Dermis microvascular lymphatic vessel endothelial cell (primary cell): ENCODE measurements around the gene PRKAG1. TPM values are rescaled to one million over a fixed set of nuclear protein-coding genes. Genes with fewer than 3 reads are reported as not detected.

Experiments used
- DNase-seq, 2 donors: peaks; one replicate each; pipeline versions ENCODE4 v3.0.0 to v3.0.0-alpha.2; 2010; ENCODE audit warnings: low read depth in 2 of 2
- total RNA-seq: library from RNA; depleted of rRNA; stranded (reverse); fragments of >200 nt; gene quantifications from 2 replicates; pipeline ENCODE4 v1.2.1, GENCODE V29; 2014

PRKAG1 gene
- total RNA-seq, 1 donor from 2014 or later: 37.4 TPM

GRCh38 chr12:48982397-48983080 lies 36.0 kb downstream of the PRKAG1 start:
- DNase-seq: no peak

- no peak for DNase-seq
Measured at GRCh38 chr12:48981757-48982157, 36.8 kb downstream of the PRKAG1 start.

GRCh38 chr12:48980953-48981756 lies 37.4 kb downstream of the PRKAG1 start:
- no peak for DNase-seq

GRCh38 chr12:48980389-48980952 lies 38.1 kb downstream of the PRKAG1 start:
- no peak for DNase-seq

GRCh38 chr12:48979602-48980388 lies 38.8 kb downstream of the PRKAG1 start:
- DNase-seq: no peak

GRCh38 chr12:48978741-48979601 lies 39.6 kb downstream of the PRKAG1 start:
- no peak for DNase-seq

GRCh38 chr12:48978291-48978740 lies 40.3 kb downstream of the PRKAG1 start, which contains the start of gene WNT1:
WNT1 (plus strand) TSS chr12:48978322; CDS start chr12:48978651, 329 bp downstream.
- DNase-seq: no peak

GRCh38 chr12:48977290-48978281 lies 41.0 kb downstream of the PRKAG1 start:
- peak in 1 of 2 donors; percentile 60 for DNase-seq

- DNase-seq: peak in 1 of 2 donors; percentile 64
Measured at GRCh38 chr12:48973941-48974673, 44.5 kb downstream of the PRKAG1 start.

- DNase-seq: no peak
Measured at GRCh38 chr12:48973531-48973930, 45.0 kb downstream of the PRKAG1 start.

GRCh38 chr12:48972952-48973483 lies 45.6 kb downstream of the PRKAG1 start:
- DNase-seq: no peak

- no peak for DNase-seq
Measured at GRCh38 chr12:48972213-48972951, 46.2 kb downstream of the PRKAG1 start.

- no peak for DNase-seq
Measured at GRCh38 chr12:48970702-48971334, 47.8 kb downstream of the PRKAG1 start.

GRCh38 chr12:48969833-48970701 lies 48.5 kb downstream of the PRKAG1 start:
- DNase-seq: peak in 1 of 2 donors; percentile 31

- no peak for DNase-seq
Measured at GRCh38 chr12:48969160-48969771, 49.3 kb downstream of the PRKAG1 start.

- no peak for DNase-seq
Measured at GRCh38 chr12:48968467-48968866, 50.1 kb downstream of the PRKAG1 start.
